ENCODE results near the gene PCDH9.

The PCDH9 gene

DNA sequence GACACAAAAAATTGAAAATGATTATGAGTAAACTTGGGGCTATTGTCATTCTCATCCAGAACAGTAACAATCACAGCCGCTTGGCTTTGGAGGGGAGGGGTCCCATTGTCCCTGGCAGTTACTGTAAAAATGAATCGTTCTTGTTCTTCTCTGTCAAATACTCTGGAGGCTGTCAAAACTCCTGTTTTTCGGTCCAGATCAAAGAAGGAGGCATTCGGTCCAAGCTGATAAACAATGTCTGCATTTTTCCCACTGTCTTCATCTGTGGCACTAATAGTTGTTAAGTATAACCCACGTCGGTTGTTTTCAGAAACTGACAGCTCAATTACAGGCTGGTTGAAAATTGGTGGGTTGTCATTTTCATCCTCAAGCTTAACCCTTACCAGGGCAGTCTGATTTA, 3.4 kb downstream of the PCDH9 start:
- in situ Hi-C loops (cut with HindIII; ENCODE audit: low sequenced_read_pairs) = no loop called here

GRCh38 chr13:67225252-67226159, 4.6 kb downstream of the PCDH9 start:
- in situ Hi-C loops (cut with HindIII; ENCODE audit: low sequenced_read_pairs) = no loop called here

DNA sequence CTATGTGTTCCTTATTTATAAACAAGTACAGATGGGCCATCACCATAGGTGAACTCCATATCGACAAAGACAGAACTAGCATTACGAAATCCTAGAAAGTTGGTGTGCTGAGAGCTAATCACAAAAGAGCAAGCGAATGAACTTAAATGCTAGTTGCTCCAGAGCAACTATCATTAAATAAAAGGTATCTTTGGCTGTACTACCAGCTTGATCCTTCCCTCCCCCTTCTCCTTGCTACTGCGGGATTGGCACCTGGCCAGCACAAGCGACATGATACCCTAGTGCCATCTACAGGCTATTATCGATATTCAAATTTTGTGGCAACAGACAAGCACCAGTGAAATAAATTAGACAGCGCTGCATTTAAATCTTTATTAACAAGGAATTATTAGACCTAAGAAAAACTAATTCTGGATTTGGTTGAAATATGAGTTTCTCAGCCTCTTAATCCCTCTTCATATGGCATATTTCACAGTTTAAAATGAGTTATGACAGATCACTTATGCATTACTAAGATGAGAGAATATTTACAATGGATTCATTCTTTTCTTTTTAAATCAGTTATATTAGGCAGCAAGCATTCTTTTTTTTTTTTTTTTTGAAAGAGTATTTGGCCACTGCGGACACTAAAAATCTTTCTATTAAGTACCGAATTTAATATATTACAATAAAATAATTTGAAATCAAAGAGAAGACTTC, 5.8 kb downstream of the PCDH9 start:
- in situ Hi-C loops (cut with HindIII; ENCODE audit: low sequenced_read_pairs) = no loop called here

- in situ Hi-C loops (cut with HindIII; ENCODE audit: low sequenced_read_pairs) = no loop called here
These were observed 6.4 kb downstream of the PCDH9 start for GRCh38 chr13:67223742-67224141.

DNA sequence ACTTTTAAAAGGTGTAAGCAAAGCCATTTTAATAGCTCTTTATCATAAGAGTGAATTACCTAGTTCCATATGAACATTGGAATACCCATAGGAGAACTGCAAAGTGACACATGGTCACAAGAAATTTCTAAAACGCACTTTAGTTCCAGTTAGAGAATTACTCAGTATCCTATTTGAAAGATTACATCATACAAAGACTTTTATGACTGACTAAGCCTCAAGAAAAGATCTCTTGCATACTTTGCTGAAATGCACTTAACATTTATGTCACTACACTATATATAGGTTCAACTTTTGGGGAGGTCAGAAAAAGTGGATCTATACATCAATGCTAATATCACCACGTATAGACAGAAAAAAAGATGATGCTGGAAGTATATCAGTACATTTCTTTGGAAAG, 7.1 kb downstream of the PCDH9 start:
- in situ Hi-C loops (cut with HindIII; ENCODE audit: low sequenced_read_pairs) = no loop called here

GRCh38 chr13:67221630-67222226, 8.4 kb downstream of the PCDH9 start:
- in situ Hi-C loops (cut with HindIII; ENCODE audit: low sequenced_read_pairs) = no loop called here

- in situ Hi-C loops (cut with HindIII; ENCODE audit: low sequenced_read_pairs) = no loop called here
These were observed 11.0 kb downstream of the PCDH9 start for GRCh38 chr13:67219113-67219512.

DNA sequence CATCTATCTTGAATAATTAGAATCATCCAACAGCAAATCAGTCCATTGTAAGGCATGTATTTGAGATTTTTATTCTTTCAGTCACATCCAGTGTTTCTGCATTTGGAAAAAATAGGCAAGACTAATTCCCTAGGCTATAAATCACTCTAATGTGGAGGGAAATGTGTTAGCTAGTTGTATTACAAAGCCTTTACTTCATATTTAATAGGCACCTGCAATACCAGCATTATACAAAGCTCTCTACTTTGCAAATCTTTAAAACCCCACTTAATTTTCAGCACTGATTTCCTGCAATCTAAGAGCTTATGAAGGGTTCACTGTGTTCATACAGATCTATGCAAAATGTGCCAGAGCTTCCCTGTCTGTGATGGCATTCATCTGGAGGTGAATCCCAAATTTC, 12.3 kb downstream of the PCDH9 start:
- in situ Hi-C loops (cut with HindIII; ENCODE audit: low sequenced_read_pairs) = no loop called here

DNA sequence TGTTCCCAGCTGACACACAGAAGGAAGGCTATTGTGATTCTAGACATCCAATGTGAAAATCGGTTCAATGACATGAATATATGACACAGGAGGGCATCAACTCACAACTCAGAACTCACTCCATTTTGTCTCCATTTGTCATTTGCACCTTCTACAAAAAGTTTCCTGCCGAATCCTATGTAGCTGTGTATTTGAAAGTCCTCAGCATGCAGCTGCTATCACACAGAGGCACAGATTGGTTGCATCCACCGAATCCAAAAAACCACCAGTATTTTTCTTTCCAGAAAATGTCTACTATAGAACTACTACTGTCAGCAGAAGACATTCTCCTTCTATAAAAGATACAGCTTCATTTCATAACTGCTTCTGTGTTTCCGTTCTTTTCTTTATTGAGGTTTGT, 13.3 kb downstream of the PCDH9 start:
- in situ Hi-C loops (cut with HindIII; ENCODE audit: low sequenced_read_pairs) = no loop called here

DNA sequence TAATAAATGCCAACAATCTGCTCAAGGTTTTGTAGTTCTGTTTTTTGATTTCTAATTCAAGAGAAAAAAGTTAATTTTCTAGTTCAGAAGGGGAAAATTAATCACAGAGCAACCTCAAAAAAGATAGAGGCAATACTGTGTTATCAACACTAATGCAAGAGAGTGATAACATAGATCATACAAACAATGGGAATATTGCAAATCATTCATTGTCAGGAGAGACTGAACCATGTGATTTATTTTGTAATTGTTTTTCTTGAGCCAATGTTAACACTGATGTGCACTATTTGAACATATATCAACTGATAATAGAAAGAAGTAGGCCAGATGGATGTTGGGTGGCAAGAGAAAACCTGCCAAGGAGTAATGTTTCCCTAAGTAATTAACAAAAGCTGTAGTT, 19.9 kb downstream of the PCDH9 start:
- in situ Hi-C loops (cut with HindIII; ENCODE audit: low sequenced_read_pairs) = no loop called here

- in situ Hi-C loops (cut with HindIII; ENCODE audit: low sequenced_read_pairs) = no loop called here
These were observed 21.6 kb downstream of the PCDH9 start for GRCh38 chr13:67208552-67208951.

- in situ Hi-C loops (cut with HindIII; ENCODE audit: low sequenced_read_pairs) = no loop called here
These were observed 25.4 kb downstream of the PCDH9 start for GRCh38 chr13:67204764-67205163.

DNA sequence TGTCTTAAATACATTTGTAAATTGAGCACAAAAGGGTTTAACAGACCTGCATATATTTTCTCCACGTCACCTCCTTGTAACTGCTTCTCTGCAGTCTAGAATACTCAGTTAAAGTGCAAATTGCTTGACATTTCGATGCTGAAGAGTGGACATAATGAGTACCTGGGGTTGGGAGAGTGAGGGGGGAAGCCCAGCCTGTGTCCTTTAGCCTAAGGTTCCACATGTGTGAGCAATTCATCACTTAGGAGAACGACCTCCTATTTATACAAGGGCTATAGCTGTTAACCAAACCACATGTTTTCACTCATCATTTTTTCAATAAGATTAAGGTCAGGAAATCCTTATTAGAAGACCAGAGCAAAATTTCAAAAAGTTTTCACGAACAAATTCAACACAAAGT, 29.5 kb downstream of the PCDH9 start:
- in situ Hi-C loops (cut with HindIII; ENCODE audit: low sequenced_read_pairs) = no loop called here

DNA sequence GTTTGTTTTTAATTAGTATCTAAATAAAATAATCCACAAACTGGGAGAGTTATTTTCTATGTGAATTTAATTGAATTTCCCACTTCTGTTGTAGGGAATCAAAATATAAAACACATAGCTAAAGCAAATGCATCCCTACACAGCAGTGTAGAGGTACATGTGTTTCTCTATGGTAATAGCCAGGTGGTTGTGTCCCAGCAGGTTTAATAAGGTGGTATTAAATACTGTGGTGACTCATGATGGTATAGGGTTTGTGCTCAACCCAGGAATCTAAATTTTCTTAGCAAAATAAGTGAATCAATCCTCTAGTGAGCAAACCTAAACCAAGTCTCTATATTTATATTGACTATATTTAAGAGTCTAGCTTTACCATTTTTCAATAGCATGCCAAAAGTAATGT, 30.0 kb downstream of the PCDH9 start:
- in situ Hi-C loops (cut with HindIII; ENCODE audit: low sequenced_read_pairs) = no loop called here

DNA sequence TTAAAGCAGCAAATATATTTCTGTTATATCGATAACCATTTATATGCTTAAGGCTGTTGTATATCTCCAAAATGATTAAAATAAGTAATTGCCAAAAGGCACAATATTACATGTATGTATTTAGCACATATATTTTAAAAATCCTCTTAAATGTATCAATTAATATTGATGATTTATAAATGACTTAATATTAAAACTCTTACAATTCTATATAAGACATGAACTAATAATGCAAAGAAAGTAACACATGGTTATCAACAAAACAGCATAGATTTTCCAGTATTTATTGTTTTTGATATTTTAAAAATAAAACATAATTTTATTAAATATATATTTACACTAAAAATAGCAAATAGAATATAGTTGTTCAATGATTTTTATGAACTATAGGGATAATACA, 32.4 kb downstream of the PCDH9 start:
- in situ Hi-C loops (cut with HindIII; ENCODE audit: low sequenced_read_pairs) = no loop called here

DNA sequence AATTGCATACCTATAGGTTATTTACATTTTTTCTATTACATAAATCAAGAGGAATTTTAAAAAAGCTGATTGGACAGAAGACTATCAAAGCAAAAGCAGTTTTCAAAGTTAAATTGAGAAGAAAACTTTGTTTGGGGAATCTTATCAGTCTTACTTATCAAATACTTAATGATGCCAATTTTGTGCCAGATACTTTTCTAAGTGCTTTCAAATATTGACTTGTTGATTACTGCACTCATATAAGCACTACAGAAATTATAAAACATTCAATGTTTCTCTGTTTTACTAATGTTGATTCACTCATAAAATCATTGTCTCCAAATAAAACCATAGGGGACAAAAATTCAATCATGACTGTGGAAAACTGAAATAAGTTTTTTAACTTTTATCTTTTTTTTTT, 36.2 kb downstream of the PCDH9 start:
- in situ Hi-C loops (cut with HindIII; ENCODE audit: low sequenced_read_pairs) = no loop called here

DNA sequence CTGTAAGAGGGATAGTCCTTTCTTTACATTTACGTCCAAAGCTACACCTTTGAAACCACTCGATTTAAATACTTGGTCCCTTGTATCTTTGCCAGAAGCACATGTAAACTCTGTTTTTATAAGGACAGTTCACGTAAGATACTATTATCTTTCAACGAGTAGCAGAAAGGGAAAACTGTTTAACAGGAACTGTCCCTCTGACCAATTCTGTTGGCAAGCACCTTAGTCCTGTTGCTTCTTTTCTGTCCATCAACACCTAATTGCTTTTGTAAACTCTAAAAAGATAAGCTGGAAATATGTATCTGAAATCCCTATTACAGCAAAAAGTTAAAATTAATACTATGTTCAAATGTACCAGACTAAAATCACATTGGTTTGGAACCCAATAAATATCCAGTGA, 37.4 kb downstream of the PCDH9 start:
- in situ Hi-C loops (cut with HindIII; ENCODE audit: low sequenced_read_pairs) = no loop called here

GRCh38 chr13:67186995-67187569, 43.1 kb downstream of the PCDH9 start:
- in situ Hi-C loops (cut with HindIII; ENCODE audit: low sequenced_read_pairs) = no loop called here

GRCh38 chr13:67184247-67184646, 45.9 kb downstream of the PCDH9 start:
- in situ Hi-C loops (cut with HindIII; ENCODE audit: low sequenced_read_pairs) = no loop called here

DNA sequence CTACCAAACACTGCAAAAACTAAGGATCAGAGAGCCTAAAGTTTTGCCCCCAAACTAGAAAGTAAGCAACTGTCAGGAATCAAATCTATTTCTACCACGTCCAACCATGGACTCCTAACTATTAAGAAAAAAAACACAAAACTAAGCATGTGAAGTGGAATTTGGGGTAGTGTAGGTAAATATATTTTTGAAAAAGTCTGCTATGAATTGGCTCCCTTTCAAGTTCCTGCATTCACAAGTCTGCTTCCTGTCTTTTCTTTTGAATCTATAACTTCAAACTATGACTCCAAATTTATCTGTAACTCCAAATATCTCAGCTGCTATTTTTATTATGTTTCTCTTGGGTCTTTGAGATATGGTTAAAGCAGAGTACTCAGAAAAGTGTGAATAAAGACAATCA, 47.0 kb downstream of the PCDH9 start:
- in situ Hi-C loops (cut with HindIII; ENCODE audit: low sequenced_read_pairs) = no loop called here

DNA sequence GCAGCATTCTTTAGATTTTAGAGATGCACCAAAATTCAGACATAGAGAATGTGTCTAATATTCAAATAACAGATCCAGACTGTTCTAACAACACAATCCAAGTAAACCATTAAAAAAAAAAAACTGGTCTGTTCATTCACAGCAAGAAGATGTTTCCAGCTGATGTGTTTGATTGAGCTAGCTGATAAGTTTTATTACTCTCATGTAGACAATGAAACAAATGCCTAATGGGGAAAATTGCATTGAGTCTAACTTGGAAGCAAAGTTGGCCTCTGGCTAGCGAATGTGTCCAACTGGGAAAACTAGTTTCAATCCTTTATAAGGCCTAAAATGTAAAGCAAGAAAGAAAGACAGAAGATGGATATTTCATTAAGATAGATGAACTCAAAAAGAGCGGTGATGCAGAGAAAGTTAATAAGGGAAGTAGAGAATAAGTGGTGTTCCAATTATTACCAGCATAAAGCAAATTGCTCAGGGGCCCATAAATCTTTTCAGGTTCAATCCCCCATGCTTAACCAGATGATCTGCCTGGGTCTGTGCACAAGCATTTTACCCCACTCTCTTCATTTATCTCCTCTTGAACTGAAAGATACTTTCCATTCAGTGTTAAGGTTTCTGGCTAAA, 54.2 kb downstream of the PCDH9 start:
- in situ Hi-C loops (cut with HindIII; ENCODE audit: low sequenced_read_pairs) = no loop called here
